Upper lobe of left lung (tissue), 4 donors: Measurements from ENCODE around the gene NOXRED1.

Source experiments
- CTCF ChIP-seq, 6 experiments: fragments of 450-650 bp in 4 of 6; fragments of 200-600 bp in 2 of 6; sonication (generic) in 2 of 6; IDR thresholded peaks; one replicate each; pipeline ENCODE4 v1.5.1; 2016 to 2019; ENCODE audit warnings: antibody characterized with exemption in 6 of 6
- POLR2A ChIP-seq, 4 donors: fragments of 450-650 bp; IDR thresholded peaks; one replicate each; pipeline ENCODE4 v1.5.1; 2016 to 2017; ENCODE audit warnings: antibody characterized with exemption in 4 of 4, mild to moderate bottlenecking in 2 of 4
- POLR2AphosphoS5 ChIP-seq, 2 donors: sonication (generic); formaldehyde crosslinking; IDR thresholded peaks; one replicate each; pipeline ENCODE4 v1.5.1; 2017; ENCODE audit warnings: antibody characterized with exemption in 2 of 2

- peak in 2 of 4 donors; percentile 47 to 71 for TF ChIP-seq POLR2A (IDR thresholded peaks at IDR 0.05)
- TF ChIP-seq CTCF (IDR thresholded peaks at IDR 0.05) = peak in 4 of 6 experiments; percentile 21 to 56 (median 51)
- TF ChIP-seq POLR2AphosphoS5 (IDR thresholded peaks at IDR 0.05) = peak in 1 of 2 donors; percentile 31
Observed at GRCh38 chr14:77376771-77377501, 46.4 kb downstream of the NOXRED1 start, which contains the start of the genes SAMD15 and TMED8.
